Endodermal cell (in vitro differentiated cells): ENCODE data around the gene ZNF423. TPM values are rescaled to one million over a fixed set of nuclear protein-coding genes. Genes with fewer than 3 reads are reported as not detected.

Experiments used
- DNase-seq: peaks from one replicate; pipeline ENCODE4 v3.0.0-alpha.2; 2017
- H3K27ac ChIP-seq: 2 replicates; pipeline ENCODE4 v1.5.1; 2013; ENCODE audit warnings: mild to moderate bottlenecking, low read depth, low read length, moderate library complexity
- H3K27me3 ChIP-seq: 2 replicates; pipeline ENCODE4 v1.6.1; 2013; ENCODE audit warnings: mild to moderate bottlenecking, low read length, moderate library complexity; ENCODE audit not compliant: insufficient read depth, control insufficient read depth, poor library complexity, severe bottlenecking
- H3K36me3 ChIP-seq: 2 replicates; pipeline ENCODE4 v1.7.0; 2013; ENCODE audit warnings: mild to moderate bottlenecking, low read length, moderate library complexity; ENCODE audit not compliant: control insufficient read depth, insufficient read depth
- H3K4me1 ChIP-seq: one replicate; pipeline ENCODE4 v1.7.0; 2013; ENCODE audit warnings: low read length; ENCODE audit not compliant: control insufficient read depth, insufficient read depth
- H3K4me3 ChIP-seq: 2 replicates; pipeline ENCODE4 v1.5.1; 2013; ENCODE audit warnings: mild to moderate bottlenecking, low read length, moderate library complexity
- H3K9ac ChIP-seq: 2 replicates; pipeline ENCODE4 v1.6.1; 2013; ENCODE audit warnings: mild to moderate bottlenecking, low read length, moderate library complexity; ENCODE audit not compliant: poor library complexity, severe bottlenecking; ENCODE audit errors: extremely low read depth
- H3K9me3 ChIP-seq: 2 replicates; pipeline ENCODE4 v1.6.1; 2013; ENCODE audit warnings: mild to moderate bottlenecking, low read length, moderate library complexity; ENCODE audit not compliant: control insufficient read depth
- H3K27ac Mint-ChIP-seq: 2 replicates; pipeline ENCODE4 v1.8.0; 2020; ENCODE audit warnings: mixed read lengths
- H3K27me3 Mint-ChIP-seq: 2 replicates; pipeline ENCODE4 v1.8.0; 2021; ENCODE audit warnings: mild to moderate bottlenecking, mixed read lengths; ENCODE audit not compliant: insufficient read depth
- H3K36me3 Mint-ChIP-seq: 2 replicates; pipeline ENCODE4 v1.8.0; 2020; ENCODE audit warnings: low read depth, mixed read lengths
- H3K4me1 Mint-ChIP-seq: 2 replicates; pipeline ENCODE4 v1.8.0; 2020; ENCODE audit warnings: mixed read lengths
- H3K4me3 Mint-ChIP-seq: 2 replicates; pipeline ENCODE4 v1.8.0; 2020; ENCODE audit warnings: mild to moderate bottlenecking, moderate library complexity, mixed read lengths
- H3K9me3 Mint-ChIP-seq: 2 replicates; pipeline ENCODE4 v1.8.0; 2020; ENCODE audit warnings: mild to moderate bottlenecking, mixed read lengths
- WGBS, 2 experiments: methylation state at CpG; one replicate each; pipeline versions ENCODE4 v1.1.5 to v1.1.7; 2013; ENCODE audit warnings: missing lambda C conversion rate in 2 of 2, mixed read lengths in 1 of 2; ENCODE audit not compliant: insufficient coverage in 1 of 2, insufficient read length in 1 of 2; 5-methylcytosine and 5-hydroxymethylcytosine counted together
- total RNA-seq, 2 donors: library from RNA; stranded (reverse); fragmentation: NEBNext Ultra II Directional in 1 of 2; extraction: Animal tissue kit (Norgen Biotek cat#: 25700) in 1 of 2; gene quantifications; 2 replicates in 1 of 2; 3 replicates in 1 of 2; pipeline ENCODE4 v1.2.1, GENCODE V29; 2021
- TF ChIP-seq, protein P1 (sequence below): fragments of 200-600 bp; sonication (generic); conservative IDR thresholded peaks from 2 replicates; pipeline ENCODE4 v1.5.0; 2021; ENCODE audit warnings: antibody characterized with exemption, mild to moderate bottlenecking

The ZNF423 gene
- total RNA-seq, 2 donors from 2014 or later = 30.3 to 41.9 TPM

DNA sequence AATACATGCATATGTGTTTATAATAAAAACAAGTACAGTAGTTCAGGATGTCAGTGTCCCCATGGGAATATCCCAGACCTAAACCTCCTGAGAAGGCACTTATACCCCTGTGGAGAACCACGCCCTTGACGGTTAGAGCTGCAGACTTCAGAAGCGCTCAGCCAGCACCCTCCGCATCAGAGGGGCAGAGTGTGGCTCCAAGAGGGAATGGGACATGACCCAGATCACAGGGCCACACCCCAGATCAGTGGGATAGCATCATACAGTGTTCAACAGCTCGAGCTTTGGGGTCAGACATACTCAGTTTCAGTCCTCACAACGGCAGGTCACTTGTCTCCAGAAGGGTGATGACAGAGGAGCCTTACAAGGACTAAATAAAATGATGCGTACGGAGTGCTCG is 45.8 kb upstream of the ZNF423 start:
- 91 to 100% methylated on average over 7 to 9 of the region's 9 CpGs for WGBS, 2 experiments
- H3K4me3 ChIP-seq = no peak overlapping the region
- TF ChIP-seq, protein P1, sequence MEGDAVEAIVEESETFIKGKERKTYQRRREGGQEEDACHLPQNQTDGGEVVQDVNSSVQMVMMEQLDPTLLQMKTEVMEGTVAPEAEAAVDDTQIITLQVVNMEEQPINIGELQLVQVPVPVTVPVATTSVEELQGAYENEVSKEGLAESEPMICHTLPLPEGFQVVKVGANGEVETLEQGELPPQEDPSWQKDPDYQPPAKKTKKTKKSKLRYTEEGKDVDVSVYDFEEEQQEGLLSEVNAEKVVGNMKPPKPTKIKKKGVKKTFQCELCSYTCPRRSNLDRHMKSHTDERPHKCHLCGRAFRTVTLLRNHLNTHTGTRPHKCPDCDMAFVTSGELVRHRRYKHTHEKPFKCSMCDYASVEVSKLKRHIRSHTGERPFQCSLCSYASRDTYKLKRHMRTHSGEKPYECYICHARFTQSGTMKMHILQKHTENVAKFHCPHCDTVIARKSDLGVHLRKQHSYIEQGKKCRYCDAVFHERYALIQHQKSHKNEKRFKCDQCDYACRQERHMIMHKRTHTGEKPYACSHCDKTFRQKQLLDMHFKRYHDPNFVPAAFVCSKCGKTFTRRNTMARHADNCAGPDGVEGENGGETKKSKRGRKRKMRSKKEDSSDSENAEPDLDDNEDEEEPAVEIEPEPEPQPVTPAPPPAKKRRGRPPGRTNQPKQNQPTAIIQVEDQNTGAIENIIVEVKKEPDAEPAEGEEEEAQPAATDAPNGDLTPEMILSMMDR = no peak
- no peaks in the 10 kb centered on the region for H3K36me3 Mint-ChIP-seq
- no peak overlapping the region for H3K27ac Mint-ChIP-seq
- H3K9me3 ChIP-seq = no peaks in the 10 kb centered on the region
- no peak for DNase-seq
- no peak overlapping the region for H3K4me3 Mint-ChIP-seq
- H3K4me1 ChIP-seq = peaks cover 4% of the 10 kb centered on the region
- H3K36me3 ChIP-seq = no peaks in the 10 kb centered on the region
- H3K27me3 Mint-ChIP-seq = no peaks in the 10 kb centered on the region
- H3K9me3 Mint-ChIP-seq = no peaks in the 10 kb centered on the region
- no peak overlapping the region for H3K9ac ChIP-seq
- no peaks in the 10 kb centered on the region for H3K4me1 Mint-ChIP-seq
- H3K27ac ChIP-seq = no peak overlapping the region
- no peaks in the 10 kb centered on the region for H3K27me3 ChIP-seq

DNA sequence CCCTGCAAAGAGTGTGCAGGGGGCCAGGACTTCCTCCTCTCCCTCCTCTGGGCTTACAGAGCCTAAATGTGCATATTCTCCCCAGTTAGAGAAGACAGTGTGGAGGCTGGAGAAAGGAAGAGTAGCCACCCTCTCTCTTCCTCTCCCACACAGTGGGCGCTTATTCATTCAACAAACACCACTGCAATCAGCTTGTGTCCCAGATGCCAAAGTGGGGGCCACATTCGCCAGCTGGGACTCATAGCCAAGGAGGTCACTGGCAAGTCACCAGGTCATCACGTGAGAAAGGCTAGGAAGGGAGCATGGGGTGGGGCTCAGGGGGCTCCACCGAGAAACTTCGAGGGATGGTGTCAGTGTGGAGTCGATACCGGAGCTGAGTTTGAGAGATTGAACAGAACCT is 45.0 kb upstream of the ZNF423 start:
- H3K4me1 Mint-ChIP-seq = no peaks in the 10 kb centered on the region

DNA sequence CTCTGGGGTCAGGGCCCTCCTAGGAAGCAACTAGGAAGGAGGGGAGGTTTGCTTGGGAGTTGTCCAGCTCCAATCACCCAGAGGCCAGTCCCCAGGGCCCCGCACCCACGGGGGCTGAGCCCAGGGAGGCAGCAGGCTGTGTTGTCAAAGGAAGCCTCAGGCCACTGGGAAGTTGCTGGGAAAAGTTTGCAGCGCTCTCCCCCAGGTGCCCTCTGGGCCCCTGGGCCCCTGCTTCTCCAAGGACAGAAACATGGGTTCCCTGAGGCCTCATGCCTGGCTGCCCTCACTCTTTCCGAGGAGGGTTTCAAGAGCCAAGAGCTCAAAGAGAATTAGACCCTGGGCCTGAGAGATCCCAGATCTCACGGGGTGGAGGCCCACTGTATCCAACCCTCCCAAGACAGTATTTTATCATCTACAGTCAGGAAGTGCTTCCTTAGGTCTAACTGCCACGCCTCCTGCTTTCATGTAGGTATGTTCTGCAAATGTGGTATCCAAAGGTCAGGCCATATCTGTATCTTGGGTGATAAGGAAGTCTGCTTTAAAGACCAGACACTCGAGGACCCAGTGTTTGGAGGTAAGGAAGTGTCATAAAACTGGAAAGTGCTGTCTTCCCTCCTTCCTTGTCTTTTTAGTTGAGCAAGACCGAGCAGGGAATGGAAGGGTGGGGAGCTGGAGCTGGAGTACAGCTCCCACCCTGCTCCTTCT is 44.2 kb upstream of the ZNF423 start:
- Mint-ChIP-seq H3K9me3 (no peaks in the 10 kb centered on the region), H3K27me3 (no peaks in the 10 kb centered on the region), H3K4me1 (no peaks in the 10 kb centered on the region), H3K36me3 (no peaks in the 10 kb centered on the region), H3K27ac (no peak overlapping the region), H3K4me3 (no peak overlapping the region)
- no peak for DNase-seq
- TF ChIP-seq, protein P1 = no peak
- WGBS, 2 experiments = 86 to 100% methylated on average over 2 to 8 of the region's 8 CpGs
- Histone ChIP-seq H3K9me3 (no peaks in the 10 kb centered on the region), H3K4me1 (peaks cover 4% of the 10 kb centered on the region), H3K36me3 (no peaks in the 10 kb centered on the region), H3K27ac (no peak overlapping the region), H3K4me3 (no peak overlapping the region), H3K27me3 (no peaks in the 10 kb centered on the region), H3K9ac (no peak overlapping the region)

More for the DNA sequence above, 45.0 kb upstream of the ZNF423 start:
- TF ChIP-seq, protein P1 = no peak
- Mint-ChIP-seq H3K36me3 (no peaks in the 10 kb centered on the region), H3K27ac (no peak overlapping the region), H3K9me3 (no peaks in the 10 kb centered on the region), H3K27me3 (no peaks in the 10 kb centered on the region), H3K4me3 (no peak overlapping the region)
- Histone ChIP-seq H3K9ac (no peak overlapping the region), H3K36me3 (no peaks in the 10 kb centered on the region), H3K9me3 (no peaks in the 10 kb centered on the region), H3K27me3 (no peaks in the 10 kb centered on the region), H3K4me1 (peaks cover 4% of the 10 kb centered on the region), H3K4me3 (no peak overlapping the region), H3K27ac (no peak overlapping the region)
- 95 to 100% methylated on average over 4 to 7 of the region's 7 CpGs for WGBS, 2 experiments
- no peak for DNase-seq
